Measurements from ENCODE around the gene TBC1D14.

TBC1D14 gene

GRCh38 chr4:7009564-7009963 lies 99.9 kb downstream of the TBC1D14 start (continued):
- TF ChIP-seq SNAI2 (CRISPR knock-in tag; IDR thresholded peaks at IDR 0.05): no peak
- TF ChIP-seq CSDC2 (CRISPR knock-in tag; IDR thresholded peaks at IDR 0.05): no peak

GRCh38 chr4:7013175-7013574 lies 103.5 kb downstream of the TBC1D14 start:
- TF ChIP-seq OSR1 (CRISPR knock-in tag; IDR thresholded peaks at IDR 0.05): no peak
- no peak for TF ChIP-seq ZFP30 (CRISPR knock-in tag; IDR thresholded peaks at IDR 0.05)
- no peak for TF ChIP-seq CSRNP3 (CRISPR knock-in tag; IDR thresholded peaks at IDR 0.05)
- no peak for TF ChIP-seq PPARA (CRISPR knock-in tag; IDR thresholded peaks at IDR 0.05; ENCODE audit: borderline replicate concordance)
- no peak for TF ChIP-seq SNAI2 (CRISPR knock-in tag; IDR thresholded peaks at IDR 0.05)
- no peak for TF ChIP-seq ZNF70 (CRISPR knock-in tag; IDR thresholded peaks at IDR 0.05)
- TF ChIP-seq ZNF8 (CRISPR knock-in tag; IDR thresholded peaks at IDR 0.05): no peak
- TF ChIP-seq ESRRG (CRISPR knock-in tag; IDR thresholded peaks at IDR 0.05): no peak
- TF ChIP-seq PATZ1 (CRISPR knock-in tag; IDR thresholded peaks at IDR 0.05; ENCODE audit: borderline replicate concordance): no peak
- no peak for TF ChIP-seq CSDC2 (CRISPR knock-in tag; IDR thresholded peaks at IDR 0.05)
- no peak for ATAC-seq

- no peak for ATAC-seq
- TF ChIP-seq TOX (CRISPR knock-in tag; IDR thresholded peaks at IDR 0.05; ENCODE audit: borderline replicate concordance): no peak
- TF ChIP-seq PPARA (CRISPR knock-in tag; IDR thresholded peaks at IDR 0.05; ENCODE audit: borderline replicate concordance): no peak
- no peak for TF ChIP-seq ESRRG (CRISPR knock-in tag; IDR thresholded peaks at IDR 0.05)
- no peak for TF ChIP-seq TCF4 (CRISPR knock-in tag; IDR thresholded peaks at IDR 0.05; ENCODE audit: borderline replicate concordance)
- no peak for TF ChIP-seq OSR1 (CRISPR knock-in tag; IDR thresholded peaks at IDR 0.05)
- no peak for TF ChIP-seq ARNTL (CRISPR knock-in tag; IDR thresholded peaks at IDR 0.05; ENCODE audit: borderline replicate concordance, low read depth)
- TF ChIP-seq ZNF565 (CRISPR knock-in tag; conservative IDR thresholded peaks at IDR 0.05; ENCODE audit: low read depth): no peak
- TF ChIP-seq CSRNP3 (CRISPR knock-in tag; IDR thresholded peaks at IDR 0.05): no peak
Observed at GRCh38 chr4:7014815-7015214, 105.2 kb downstream of the TBC1D14 start.

- TF ChIP-seq ARNTL (CRISPR knock-in tag; IDR thresholded peaks at IDR 0.05; ENCODE audit: borderline replicate concordance, low read depth) (no peak), CREB5 (CRISPR knock-in tag; IDR thresholded peaks at IDR 0.05; ENCODE audit: low read depth) (no peak), ZFP3 (CRISPR knock-in tag; IDR thresholded peaks at IDR 0.05) (no peak)
- no peak for ATAC-seq
Observed at GRCh38 chr4:7015383-7016035, 105.9 kb downstream of the TBC1D14 start.

- ATAC-seq: no peak
- TF ChIP-seq PPARA (CRISPR knock-in tag; IDR thresholded peaks at IDR 0.05; ENCODE audit: borderline replicate concordance) (no peak), ARNTL (CRISPR knock-in tag; IDR thresholded peaks at IDR 0.05; ENCODE audit: borderline replicate concordance, low read depth) (no peak), PATZ1 (CRISPR knock-in tag; IDR thresholded peaks at IDR 0.05; ENCODE audit: borderline replicate concordance) (no peak), RARB (CRISPR knock-in tag; IDR thresholded peaks at IDR 0.05) (no peak), CSDC2 (CRISPR knock-in tag; IDR thresholded peaks at IDR 0.05) (no peak), ZNF70 (CRISPR knock-in tag; IDR thresholded peaks at IDR 0.05) (no peak), CREB5 (CRISPR knock-in tag; IDR thresholded peaks at IDR 0.05; ENCODE audit: low read depth) (no peak), POU6F1 (CRISPR knock-in tag; IDR thresholded peaks at IDR 0.05; ENCODE audit: borderline replicate concordance, low read depth) (no peak), ZNF565 (CRISPR knock-in tag; conservative IDR thresholded peaks at IDR 0.05; ENCODE audit: low read depth) (no peak), SNAI2 (CRISPR knock-in tag; IDR thresholded peaks at IDR 0.05) (no peak), CSRNP3 (CRISPR knock-in tag; IDR thresholded peaks at IDR 0.05) (no peak), ZFP30 (CRISPR knock-in tag; IDR thresholded peaks at IDR 0.05) (no peak)
Observed at GRCh38 chr4:7016086-7016485, 106.5 kb downstream of the TBC1D14 start.
